Hematopoietic multipotent progenitor cell (in vitro differentiated cells): Measurements from ENCODE around the gene NDRG3. TPM values are rescaled to one million over a fixed set of nuclear protein-coding genes. Genes with fewer than 3 reads are reported as not detected.

Experiments
- DNase-seq, 3 donors: peaks; one replicate each; pipeline ENCODE4 v3.0.0-alpha.2; 2011 to 2015; ENCODE audit warnings: low read depth in 2 of 3, low spot score in 2 of 3
- total RNA-seq: library from RNA; depleted of rRNA; stranded (reverse); fragments of >200 nt; gene quantifications from one replicate; pipeline ENCODE4 v1.2.3, GENCODE V29; 2012

Gene NDRG3
- 16.7 TPM for total RNA-seq

- DNase-seq, result peak; percentile 85 to 95 (median 93)
These were observed at the start of gene NDRG3 for GRCh38 chr20:36745927-36746659. Gene NDRG3, minus strand, starts transcription at chr20:36746090. Its CDS starts 24,355 bp downstream, at chr20:36721735.

- DNase-seq, result no peak
These were observed 48.2 kb upstream of the NDRG3 start for GRCh38 chr20:36794116-36794474.

- DNase-seq, result no peak
These were observed 47.6 kb upstream of the NDRG3 start for GRCh38 chr20:36793294-36794115.

GRCh38 chr20:36792422-36792821, 46.5 kb upstream of the NDRG3 start:
- DNase-seq, result peak in 2 of 3 donors; percentile 40 to 61

- no peak for DNase-seq
These were observed 46.0 kb upstream of the NDRG3 start for GRCh38 chr20:36791862-36792261.

- DNase-seq, result no peak
These were observed 40.8 kb upstream of the NDRG3 start for GRCh38 chr20:36786663-36787062.

GRCh38 chr20:36786246-36786645, 40.4 kb upstream of the NDRG3 start:
- DNase-seq, result no peak

- DNase-seq, result no peak
These were observed 39.4 kb upstream of the NDRG3 start for GRCh38 chr20:36785308-36785707.

- no peak for DNase-seq
These were observed 39.0 kb upstream of the NDRG3 start for GRCh38 chr20:36784900-36785299.

GRCh38 chr20:36784116-36784515, 38.2 kb upstream of the NDRG3 start:
- DNase-seq, result no peak

GRCh38 chr20:36779656-36780025, 33.8 kb upstream of the NDRG3 start:
- DNase-seq, result no peak

- no peak for DNase-seq
These were observed 33.2 kb upstream of the NDRG3 start for GRCh38 chr20:36778831-36779655.

- no peak for DNase-seq
These were observed 31.7 kb upstream of the NDRG3 start for GRCh38 chr20:36777576-36777975.

- no peak for DNase-seq
These were observed 31.3 kb upstream of the NDRG3 start for GRCh38 chr20:36777167-36777566.

GRCh38 chr20:36775826-36776225, 29.9 kb upstream of the NDRG3 start:
- DNase-seq, result no peak

- DNase-seq, result no peak
These were observed 29.3 kb upstream of the NDRG3 start for GRCh38 chr20:36775196-36775595.

- peak; percentile 96 to 100 (median 96) for DNase-seq
These were observed 27.9 kb upstream of the NDRG3 start, which contains the start of gene DSN1 for GRCh38 chr20:36773597-36774390. Gene DSN1, minus strand, starts transcription at chr20:36773763. Its CDS starts 2,305 bp downstream, at chr20:36771458.

- peak; percentile 5 to 10 (median 9) for DNase-seq
These were observed 27.3 kb upstream of the NDRG3 start for GRCh38 chr20:36773107-36773596.

GRCh38 chr20:36770680-36771079, 24.8 kb upstream of the NDRG3 start:
- no peak for DNase-seq
